LNCaP clone FGC (cell line): ENCODE results near the gene STIM1.

Experiments used
- DNase-seq: peaks from one replicate; pipeline ENCODE4 v3.0.0-alpha.2; 2011; ENCODE audit warnings: low read depth
- H3K4me3 ChIP-seq: 2 replicates; pipeline ENCODE4 v1.5.1; 2011; ENCODE audit warnings: mild to moderate bottlenecking, low read depth, low read length, control low read depth
- TF ChIP-seq, protein P1 (sequence below): IDR thresholded peaks from 2 replicates; pipeline ENCODE4 v1.5.1; 2012; ENCODE audit warnings: mild to moderate bottlenecking; ENCODE audit not compliant: control insufficient read depth, insufficient read depth; ENCODE audit errors: extremely low read depth

STIM1 gene

DNA sequence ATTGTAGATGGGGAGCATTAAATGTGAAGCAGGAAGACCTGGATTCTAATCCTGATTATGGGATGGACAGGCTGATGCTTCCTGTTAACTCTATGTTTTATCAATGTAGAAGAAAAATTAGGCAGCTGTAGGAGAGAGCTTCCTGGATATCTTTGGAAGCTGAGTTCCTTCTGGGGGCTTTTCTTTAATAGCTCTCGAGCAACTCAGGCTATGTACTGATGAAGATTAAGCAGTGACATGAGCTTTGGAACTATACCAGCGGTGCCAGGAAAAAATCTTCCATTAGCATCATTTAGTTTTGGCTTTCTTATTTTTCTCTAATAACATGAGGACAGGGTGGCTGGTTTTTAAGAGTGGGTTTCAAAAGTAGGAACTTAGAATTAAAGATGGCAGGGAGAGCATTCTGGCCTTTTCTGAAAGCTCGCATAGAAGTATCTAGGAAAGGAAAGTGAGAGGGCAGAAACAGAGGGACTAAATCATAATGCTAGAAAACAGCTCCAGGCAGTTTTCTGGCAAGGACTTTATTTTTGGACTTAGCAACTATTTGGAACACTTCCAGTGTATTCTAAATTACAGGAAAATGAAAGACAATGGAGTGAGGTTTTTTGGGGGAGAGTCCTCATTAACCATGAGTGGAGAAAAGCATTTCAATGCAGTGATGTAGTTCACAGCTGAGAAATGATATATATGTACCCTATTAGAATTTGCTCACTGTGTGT is 169.9 kb downstream of the STIM1 start:
- DNase-seq = no peak
- no peak overlapping the region for H3K4me3 ChIP-seq
- TF ChIP-seq, protein P1, sequence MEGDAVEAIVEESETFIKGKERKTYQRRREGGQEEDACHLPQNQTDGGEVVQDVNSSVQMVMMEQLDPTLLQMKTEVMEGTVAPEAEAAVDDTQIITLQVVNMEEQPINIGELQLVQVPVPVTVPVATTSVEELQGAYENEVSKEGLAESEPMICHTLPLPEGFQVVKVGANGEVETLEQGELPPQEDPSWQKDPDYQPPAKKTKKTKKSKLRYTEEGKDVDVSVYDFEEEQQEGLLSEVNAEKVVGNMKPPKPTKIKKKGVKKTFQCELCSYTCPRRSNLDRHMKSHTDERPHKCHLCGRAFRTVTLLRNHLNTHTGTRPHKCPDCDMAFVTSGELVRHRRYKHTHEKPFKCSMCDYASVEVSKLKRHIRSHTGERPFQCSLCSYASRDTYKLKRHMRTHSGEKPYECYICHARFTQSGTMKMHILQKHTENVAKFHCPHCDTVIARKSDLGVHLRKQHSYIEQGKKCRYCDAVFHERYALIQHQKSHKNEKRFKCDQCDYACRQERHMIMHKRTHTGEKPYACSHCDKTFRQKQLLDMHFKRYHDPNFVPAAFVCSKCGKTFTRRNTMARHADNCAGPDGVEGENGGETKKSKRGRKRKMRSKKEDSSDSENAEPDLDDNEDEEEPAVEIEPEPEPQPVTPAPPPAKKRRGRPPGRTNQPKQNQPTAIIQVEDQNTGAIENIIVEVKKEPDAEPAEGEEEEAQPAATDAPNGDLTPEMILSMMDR = no peak

DNA sequence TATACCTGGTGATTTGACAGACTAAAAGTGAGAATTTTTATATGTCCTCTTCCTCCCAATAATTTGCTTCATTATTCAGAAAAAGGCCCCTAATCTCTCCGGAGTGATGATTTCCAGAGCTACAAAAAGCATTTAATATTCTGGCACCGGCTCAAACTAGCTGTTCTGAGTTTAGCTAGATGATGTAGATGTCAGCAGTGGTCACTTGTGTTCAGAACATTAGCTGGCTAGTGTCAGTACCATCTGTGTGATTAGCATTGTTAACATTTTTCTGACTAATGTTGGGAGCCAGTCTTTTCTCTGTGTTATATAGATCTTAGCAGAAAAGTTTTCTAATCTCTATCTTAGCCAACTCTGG is 170.5 kb downstream of the STIM1 start:
- no peak for DNase-seq
- TF ChIP-seq, protein P1 = no peak
- no peak overlapping the region for H3K4me3 ChIP-seq

DNA sequence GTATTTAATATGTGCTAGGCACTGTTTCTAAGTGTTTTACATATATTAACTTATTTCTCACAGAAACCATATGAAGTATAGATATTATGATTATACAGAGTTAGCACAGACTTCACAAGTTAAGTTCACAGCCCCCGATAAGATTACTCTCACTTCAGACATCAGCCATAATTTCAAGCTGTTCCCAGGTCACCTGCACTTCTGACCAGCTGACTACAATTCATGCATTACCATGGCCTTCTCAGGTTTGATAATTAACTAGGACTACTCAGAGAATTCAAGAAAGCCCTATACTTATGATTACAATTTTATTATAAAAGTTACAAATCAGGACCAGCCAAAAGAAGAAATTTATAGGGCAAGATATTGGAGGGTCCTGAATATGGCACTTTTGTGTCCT is 170.9 kb downstream of the STIM1 start:
- TF ChIP-seq, protein P1 = no peak
- no peak overlapping the region for H3K4me3 ChIP-seq
- no peak for DNase-seq

DNA sequence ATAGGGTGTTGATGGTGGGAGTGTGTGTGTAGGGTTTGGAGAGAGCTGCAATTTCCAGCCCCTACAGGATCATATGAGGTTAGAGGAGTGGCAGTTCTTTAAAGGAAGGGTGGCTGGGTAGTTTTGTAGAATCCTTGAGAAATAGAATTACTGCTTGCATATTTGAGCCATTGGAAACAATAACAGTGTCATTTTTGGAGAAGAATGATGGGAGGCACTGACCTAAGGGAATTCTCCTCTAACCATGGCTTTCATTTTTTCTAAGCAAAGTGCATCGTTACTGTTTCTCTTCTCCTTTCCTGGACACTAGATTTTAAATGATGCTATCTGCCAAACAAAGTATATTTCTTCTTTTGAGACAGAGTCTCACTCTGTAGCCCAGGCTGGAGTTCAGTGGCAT is 172.3 kb downstream of the STIM1 start:
- no peak for DNase-seq
- no peak overlapping the region for H3K4me3 ChIP-seq
- TF ChIP-seq, protein P1 = no peak

DNA sequence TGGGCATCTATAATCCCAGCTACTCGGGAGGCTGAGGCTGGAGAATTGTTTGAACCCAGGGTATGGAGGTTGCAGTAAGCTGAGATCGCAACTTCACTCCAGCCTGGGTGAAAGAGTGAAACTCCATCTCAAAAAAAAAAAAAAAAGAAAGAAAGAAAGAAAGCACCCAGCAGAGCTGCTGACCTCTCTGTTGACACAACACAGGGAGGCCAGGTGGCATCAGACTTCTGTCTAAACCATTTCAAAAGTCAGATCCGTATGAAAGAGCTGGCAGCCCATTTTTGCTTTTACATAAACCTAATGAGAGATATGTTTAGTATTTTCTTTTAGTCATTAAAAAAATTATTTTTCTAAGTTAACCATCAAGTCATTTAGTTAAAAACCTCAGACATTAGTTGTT is 174.7 kb downstream of the STIM1 start:
- H3K4me3 ChIP-seq = no peak overlapping the region
- TF ChIP-seq, protein P1 = no peak
- no peak for DNase-seq

DNA sequence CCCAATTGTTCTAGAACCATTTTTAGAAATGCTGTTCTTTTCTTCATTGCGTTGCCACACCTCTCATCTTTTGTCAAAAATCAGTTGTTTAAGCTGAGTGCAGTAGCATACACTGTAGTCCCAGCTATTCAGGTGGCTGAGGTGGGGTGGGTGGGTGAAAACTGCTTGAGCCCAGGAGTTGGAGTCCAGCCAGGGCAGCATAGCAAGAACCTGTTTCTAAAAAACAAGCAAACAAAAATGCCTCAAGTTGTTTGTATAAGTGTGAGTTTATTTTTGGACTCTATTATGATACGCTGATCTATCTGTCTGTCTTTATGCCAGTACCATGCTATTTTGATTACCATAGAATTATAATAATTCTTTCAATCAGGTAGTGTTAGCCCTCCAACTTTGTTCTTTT is 176.6 kb downstream of the STIM1 start:
- H3K4me3 ChIP-seq = no peak overlapping the region
- peak; percentile 35 for DNase-seq
- TF ChIP-seq, protein P1 = no peak

DNA sequence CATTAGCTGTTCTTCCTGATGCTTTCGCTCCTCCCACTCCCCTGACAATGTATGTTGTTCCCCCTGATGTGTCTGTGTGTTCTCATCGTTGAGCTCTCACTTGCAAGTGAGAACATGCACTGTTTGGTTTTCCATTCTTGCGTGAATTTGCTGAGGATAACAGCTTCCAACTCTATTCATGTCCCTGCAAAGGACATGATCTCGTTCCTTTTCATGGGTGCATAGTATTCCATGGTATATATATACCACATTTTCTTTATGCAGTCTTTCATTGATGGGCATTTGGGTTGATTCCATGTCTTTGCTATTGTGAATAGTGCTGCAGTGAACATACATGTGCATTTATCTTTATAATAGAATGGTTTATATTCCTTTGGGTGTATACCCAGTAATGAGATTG is 180.5 kb downstream of the STIM1 start:
- no peak overlapping the region for H3K4me3 ChIP-seq
- DNase-seq = no peak
- TF ChIP-seq, protein P1 = no peak
